HG03060 (cell line): Measurements from ENCODE around the gene TMEM114.

Experiments
- ATAC-seq: cut with Tn5 transposase; IDR thresholded peaks from one replicate; pipeline ENCODE4 v1.9.1; 2021; ENCODE audit warnings: low read depth, moderate number of reproducible peaks; ENCODE audit not compliant: unreplicated experiment

TMEM114 gene

GRCh38 chr16:8611886-8612600 lies 21.7 kb upstream of the TMEM114 start:
- ATAC-seq: no peak

GRCh38 chr16:8611122-8611521 lies 20.8 kb upstream of the TMEM114 start:
- ATAC-seq: no peak

GRCh38 chr16:8607214-8607613 lies 16.9 kb upstream of the TMEM114 start:
- ATAC-seq: no peak

GRCh38 chr16:8605554-8605953 lies 15.2 kb upstream of the TMEM114 start:
- ATAC-seq: no peak

- no peak for ATAC-seq
These were observed 9.9 kb upstream of the TMEM114 start for GRCh38 chr16:8600144-8600775.

GRCh38 chr16:8596581-8596980 lies 6.3 kb upstream of the TMEM114 start:
- ATAC-seq: no peak

- ATAC-seq: no peak
These were observed 5.5 kb upstream of the TMEM114 start for GRCh38 chr16:8595783-8596182.

GRCh38 chr16:8594149-8594666 lies 3.9 kb upstream of the TMEM114 start:
- ATAC-seq: no peak

- no peak for ATAC-seq
These were observed 1.1 kb upstream of the TMEM114 start for GRCh38 chr16:8591451-8591850.

GRCh38 chr16:8590811-8591210 lies 500 bp upstream of the TMEM114 start:
- no peak for ATAC-seq

- no peak for ATAC-seq
These were observed 1.0 kb downstream of the TMEM114 start for GRCh38 chr16:8589057-8589899.

- ATAC-seq: no peak
These were observed 1.6 kb downstream of the TMEM114 start for GRCh38 chr16:8588682-8589056.

GRCh38 chr16:8587065-8587464 lies 3.2 kb downstream of the TMEM114 start:
- no peak for ATAC-seq

- ATAC-seq: no peak
These were observed 4.5 kb downstream of the TMEM114 start for GRCh38 chr16:8585857-8586256.

- ATAC-seq: no peak
These were observed 5.3 kb downstream of the TMEM114 start for GRCh38 chr16:8585041-8585440.

- ATAC-seq: no peak
These were observed 6.6 kb downstream of the TMEM114 start for GRCh38 chr16:8583732-8584131.

GRCh38 chr16:8583199-8583598 lies 7.1 kb downstream of the TMEM114 start:
- ATAC-seq: no peak

- ATAC-seq: no peak
These were observed 8.3 kb downstream of the TMEM114 start for GRCh38 chr16:8581831-8582580.

GRCh38 chr16:8579559-8579958 lies 10.8 kb downstream of the TMEM114 start:
- no peak for ATAC-seq

- no peak for ATAC-seq
These were observed 12.5 kb downstream of the TMEM114 start for GRCh38 chr16:8577678-8578304.
